Erythroblast (primary cell): ENCODE data around the gene FLT4.
"Not testable (repeated sequence)": the region's sequence is repeated elsewhere in the genome, so short reads cannot be mapped to it uniquely, and the experiment has no call there.

Experiments used
- DNase-seq, 2 experiments: peaks; one replicate each; lab custom pipeline; 2025; lab: John Stamatoyannopoulos, UW
- GATA1 ChIP-seq: IDR thresholded peaks from 2 replicates; pipeline ENCODE4 v1.6.1; 2011; ENCODE audit warnings: low read depth, mild to moderate bottlenecking, control low read depth, low read length, moderate library complexity
- POLR2A ChIP-seq: IDR thresholded peaks from 2 replicates; pipeline ENCODE4 v1.6.1; 2011; ENCODE audit warnings: mild to moderate bottlenecking, low read length

The FLT4 gene

GRCh38 chr5:180649297-180650039, at the start of gene FLT4:
TSS of gene FLT4 (minus strand) at chr5:180649600. CDS start at chr5:180649545, 55 bp downstream.
- TF ChIP-seq GATA1: no peak
- no peak for TF ChIP-seq POLR2A
- DNase-seq: no peak

GRCh38 chr5:180699042-180699441, 49.6 kb upstream of the FLT4 start:
- TF ChIP-seq POLR2A: no peak
- no peak for TF ChIP-seq GATA1
- no peak for DNase-seq

- TF ChIP-seq GATA1: no peak
- no peak for TF ChIP-seq POLR2A
- DNase-seq: no peak
Observed at GRCh38 chr5:180696116-180696515, 46.7 kb upstream of the FLT4 start.

- no peak for DNase-seq
- TF ChIP-seq GATA1 (no peak), POLR2A (no peak)
Observed at GRCh38 chr5:180692429-180692828, 43.0 kb upstream of the FLT4 start.

GRCh38 chr5:180691046-180691445, 41.6 kb upstream of the FLT4 start:
- DNase-seq: no peak
- no peak for TF ChIP-seq GATA1
- no peak for TF ChIP-seq POLR2A

- no peak for DNase-seq
- TF ChIP-seq GATA1 (no peak), POLR2A (no peak)
Observed at GRCh38 chr5:180690562-180690961, 41.2 kb upstream of the FLT4 start.

- TF ChIP-seq POLR2A (no peak), GATA1 (no peak)
- DNase-seq: no peak
Observed at GRCh38 chr5:180689775-180690174, 40.4 kb upstream of the FLT4 start.

- TF ChIP-seq POLR2A (no peak), GATA1 (no peak)
- no peak for DNase-seq
Observed at GRCh38 chr5:180689071-180689694, 39.8 kb upstream of the FLT4 start.

GRCh38 chr5:180688330-180689070, 39.1 kb upstream of the FLT4 start:
- no peak for DNase-seq

GRCh38 chr5:180686799-180687198, 37.4 kb upstream of the FLT4 start:
- not testable (repeated sequence) for DNase-seq

More at GRCh38 chr5:180688330-180689070, 39.1 kb upstream of the FLT4 start:
- TF ChIP-seq GATA1 (no peak), POLR2A (no peak)

GRCh38 chr5:180684623-180685161, 35.3 kb upstream of the FLT4 start:
- DNase-seq: no peak

GRCh38 chr5:180683220-180683922, 34.0 kb upstream of the FLT4 start:
- TF ChIP-seq GATA1 (no peak), POLR2A (no peak)
- no peak for DNase-seq

More at GRCh38 chr5:180684623-180685161, 35.3 kb upstream of the FLT4 start:
- no peak for TF ChIP-seq GATA1
- no peak for TF ChIP-seq POLR2A

GRCh38 chr5:180682560-180682959, 33.2 kb upstream of the FLT4 start:
- no peak for TF ChIP-seq GATA1
- TF ChIP-seq POLR2A: no peak
- DNase-seq: no peak

- not testable (repeated sequence) for DNase-seq
Observed at GRCh38 chr5:180682008-180682407, 32.6 kb upstream of the FLT4 start.

- not testable (repeated sequence) for DNase-seq
Observed at GRCh38 chr5:180678319-180678718, 28.9 kb upstream of the FLT4 start.
